Measurements from ENCODE around the gene CYP27C1.

Gene CYP27C1

DNA sequence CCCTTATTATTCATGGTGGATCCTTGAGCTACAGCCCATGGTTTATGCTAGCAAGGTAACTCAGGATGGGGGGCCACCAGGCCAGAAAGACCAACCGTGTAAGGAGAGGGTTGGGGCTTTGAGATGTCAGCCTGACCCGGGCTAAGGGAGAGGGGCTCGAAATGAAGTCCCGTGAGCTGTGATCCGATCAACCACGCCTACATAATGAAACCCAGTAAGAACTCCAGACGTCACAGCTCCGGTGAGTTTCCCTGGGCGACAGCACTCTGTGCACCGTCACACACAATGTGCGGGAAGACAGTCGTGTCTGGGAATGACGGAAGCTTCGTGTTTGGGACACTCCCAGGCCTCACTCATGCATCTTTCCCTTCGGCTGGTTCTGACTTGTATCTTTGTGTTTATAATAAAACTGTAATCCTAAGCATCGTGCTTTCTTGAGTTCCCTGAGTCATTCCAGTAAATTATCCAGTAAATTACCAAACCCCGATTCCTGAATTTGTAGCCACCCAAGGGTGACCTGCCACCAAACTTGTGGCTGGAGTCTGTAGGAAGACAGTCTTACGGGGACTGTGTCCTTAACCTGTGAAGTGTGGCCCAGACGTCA lies 44.2 kb downstream of the CYP27C1 start:
- TF ChIP-seq CTCF (conservative IDR thresholded peaks at IDR 0.05; ENCODE audit: low read length) = no peak
- TF ChIP-seq EZH2phosphoT487 (IDR thresholded peaks at IDR 0.05; ENCODE audit: borderline replicate concordance) = no peak
- H3K9me2 ChIP-seq (replicated peaks; ENCODE audit: low read depth, low read length) = no peaks in the 10 kb centered on the region
- H3F3A ChIP-seq (ENCODE audit: low read depth) = no peaks in the 10 kb centered on the region; the same call in 1 of the 2 replicates
- no peaks in the 10 kb centered on the region for H4K20me1 ChIP-seq (ENCODE audit: insufficient read depth, low read length, poor library complexity, severe bottlenecking)
- no peaks in the 10 kb centered on the region for H3K9me3 ChIP-seq (ENCODE audit: insufficient read depth, low read depth, low read length)
- no peaks in the 10 kb centered on the region for H3K27me3 ChIP-seq (ENCODE audit: insufficient read depth, low read length, poor library complexity, severe bottlenecking)
- no peaks in the 10 kb centered on the region for H3K36me3 ChIP-seq (ENCODE audit: insufficient read depth, low read length)
- H3K79me2 ChIP-seq (ENCODE audit: insufficient read depth, low read length) = no peaks in the 10 kb centered on the region
- no peak overlapping the region for H3K4me3 ChIP-seq (ENCODE audit: low read length, poor library complexity, severe bottlenecking)
- H3K4me1 ChIP-seq (ENCODE audit: insufficient read depth, low read length, poor library complexity, severe bottlenecking) = no peaks in the 10 kb centered on the region
- no peak overlapping the region for H3K9ac ChIP-seq (ENCODE audit: low read depth, low read length, poor library complexity, severe bottlenecking)
- H3K4me2 ChIP-seq (ENCODE audit: low read depth, low read length, poor library complexity, severe bottlenecking) = no peak overlapping the region
- no peak overlapping the region for H2AFZ ChIP-seq (ENCODE audit: low read length)

- no peaks in the 10 kb centered on the region for H3K79me2 ChIP-seq (ENCODE audit: insufficient read depth, low read length)
- no peak overlapping the region for H2AFZ ChIP-seq (ENCODE audit: low read length)
- H4K20me1 ChIP-seq (ENCODE audit: insufficient read depth, low read length, poor library complexity, severe bottlenecking) = no peaks in the 10 kb centered on the region
- no peaks in the 10 kb centered on the region for H3K9me2 ChIP-seq (replicated peaks; ENCODE audit: low read depth, low read length)
- H3K4me3 ChIP-seq (ENCODE audit: low read length, poor library complexity, severe bottlenecking) = no peak overlapping the region
- H3K9ac ChIP-seq (ENCODE audit: low read depth, low read length, poor library complexity, severe bottlenecking) = no peak overlapping the region
- H3K4me2 ChIP-seq (ENCODE audit: low read depth, low read length, poor library complexity, severe bottlenecking) = no peak overlapping the region
- H3F3A ChIP-seq (ENCODE audit: low read depth) = no peaks in the 10 kb centered on the region
- no peaks in the 10 kb centered on the region for H3K27me3 ChIP-seq (ENCODE audit: insufficient read depth, low read length, poor library complexity, severe bottlenecking)
- TF ChIP-seq CTCF (conservative IDR thresholded peaks at IDR 0.05; ENCODE audit: low read length) (no peak), EZH2phosphoT487 (IDR thresholded peaks at IDR 0.05; ENCODE audit: borderline replicate concordance) (no peak)
- H3K4me1 ChIP-seq (ENCODE audit: insufficient read depth, low read length, poor library complexity, severe bottlenecking) = no peaks in the 10 kb centered on the region
- H3K36me3 ChIP-seq (ENCODE audit: insufficient read depth, low read length) = no peaks in the 10 kb centered on the region
- H3K9me3 ChIP-seq (ENCODE audit: insufficient read depth, low read depth, low read length) = no peaks in the 10 kb centered on the region
Measured at GRCh38 chr2:127175041-127175721, 44.9 kb downstream of the CYP27C1 start.

DNA sequence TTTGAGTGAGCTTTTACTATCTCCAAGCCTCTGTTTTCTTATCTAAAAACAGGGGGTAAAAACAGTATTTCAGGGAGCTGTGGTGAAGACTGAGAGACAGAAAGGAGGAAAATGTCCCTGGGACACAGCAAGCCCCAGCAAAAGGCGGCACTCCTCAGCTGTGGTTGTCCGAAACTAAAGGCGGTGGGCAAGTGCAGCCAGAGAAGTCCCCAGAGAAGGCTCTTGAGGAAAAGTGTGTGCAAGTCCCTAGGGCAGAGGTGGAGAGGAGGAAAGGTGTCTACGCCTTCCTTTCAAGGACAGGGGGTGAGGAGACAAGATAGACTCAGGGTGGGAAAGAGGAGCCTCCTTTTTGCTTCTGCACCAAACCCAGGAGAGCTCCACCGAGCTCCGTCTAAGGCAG lies 45.5 kb downstream of the CYP27C1 start:
- Histone ChIP-seq H3K4me3 (ENCODE audit: low read length, poor library complexity, severe bottlenecking) (no peak overlapping the region), H3K4me2 (ENCODE audit: low read depth, low read length, poor library complexity, severe bottlenecking) (no peak overlapping the region), H3K27me3 (ENCODE audit: insufficient read depth, low read length, poor library complexity, severe bottlenecking) (no peaks in the 10 kb centered on the region), H4K20me1 (ENCODE audit: insufficient read depth, low read length, poor library complexity, severe bottlenecking) (no peaks in the 10 kb centered on the region), H3K79me2 (ENCODE audit: insufficient read depth, low read length) (no peaks in the 10 kb centered on the region), H3K9me2 (replicated peaks; ENCODE audit: low read depth, low read length) (no peaks in the 10 kb centered on the region), H2AFZ (ENCODE audit: low read length) (no peak overlapping the region), H3K9me3 (ENCODE audit: insufficient read depth, low read depth, low read length) (no peaks in the 10 kb centered on the region), H3K4me1 (ENCODE audit: insufficient read depth, low read length, poor library complexity, severe bottlenecking) (no peaks in the 10 kb centered on the region), H3K36me3 (ENCODE audit: insufficient read depth, low read length) (no peaks in the 10 kb centered on the region), H3F3A (ENCODE audit: low read depth) (no peaks in the 10 kb centered on the region), H3K9ac (ENCODE audit: low read depth, low read length, poor library complexity, severe bottlenecking) (no peak overlapping the region)
- TF ChIP-seq CTCF (conservative IDR thresholded peaks at IDR 0.05; ENCODE audit: low read length) = no peak
- TF ChIP-seq EZH2phosphoT487 (IDR thresholded peaks at IDR 0.05; ENCODE audit: borderline replicate concordance) = no peak
